ENCODE measurements around the gene TMEM120A.
A peak's percentile ranks its signal among the peaks of the same experiment; 100 is the strongest.

Gene TMEM120A

DNA sequence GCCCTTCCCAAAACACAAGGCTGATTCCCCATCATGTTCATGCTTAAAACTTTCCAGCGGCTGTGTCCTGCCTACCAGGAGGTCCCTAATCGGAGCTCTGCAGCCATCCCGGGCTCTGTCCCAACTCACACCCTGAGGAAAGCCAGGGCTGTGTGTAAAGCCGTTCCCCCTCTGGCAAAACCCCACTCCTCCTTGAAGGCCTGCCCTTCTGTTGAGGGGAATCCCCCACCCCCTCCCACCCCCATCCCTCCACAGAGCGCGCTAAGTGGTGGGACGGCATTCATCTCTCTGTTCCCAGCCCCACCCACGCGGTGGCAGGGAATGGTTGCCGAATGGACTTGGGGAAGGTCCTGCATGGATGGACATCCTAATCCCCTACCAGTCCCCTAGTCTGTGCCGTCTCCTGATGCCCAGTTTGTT, 667 bp upstream of the TMEM120A start:
- TF ChIP-seq, protein P1, sequence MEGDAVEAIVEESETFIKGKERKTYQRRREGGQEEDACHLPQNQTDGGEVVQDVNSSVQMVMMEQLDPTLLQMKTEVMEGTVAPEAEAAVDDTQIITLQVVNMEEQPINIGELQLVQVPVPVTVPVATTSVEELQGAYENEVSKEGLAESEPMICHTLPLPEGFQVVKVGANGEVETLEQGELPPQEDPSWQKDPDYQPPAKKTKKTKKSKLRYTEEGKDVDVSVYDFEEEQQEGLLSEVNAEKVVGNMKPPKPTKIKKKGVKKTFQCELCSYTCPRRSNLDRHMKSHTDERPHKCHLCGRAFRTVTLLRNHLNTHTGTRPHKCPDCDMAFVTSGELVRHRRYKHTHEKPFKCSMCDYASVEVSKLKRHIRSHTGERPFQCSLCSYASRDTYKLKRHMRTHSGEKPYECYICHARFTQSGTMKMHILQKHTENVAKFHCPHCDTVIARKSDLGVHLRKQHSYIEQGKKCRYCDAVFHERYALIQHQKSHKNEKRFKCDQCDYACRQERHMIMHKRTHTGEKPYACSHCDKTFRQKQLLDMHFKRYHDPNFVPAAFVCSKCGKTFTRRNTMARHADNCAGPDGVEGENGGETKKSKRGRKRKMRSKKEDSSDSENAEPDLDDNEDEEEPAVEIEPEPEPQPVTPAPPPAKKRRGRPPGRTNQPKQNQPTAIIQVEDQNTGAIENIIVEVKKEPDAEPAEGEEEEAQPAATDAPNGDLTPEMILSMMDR (IDR thresholded peaks at IDR 0.05; ENCODE audit: borderline replicate concordance, insufficient read depth, low read depth, low read length): no peak
- no peak overlapping the region for H3K4me3 ChIP-seq (ENCODE audit: low read depth, low read length)

DNA sequence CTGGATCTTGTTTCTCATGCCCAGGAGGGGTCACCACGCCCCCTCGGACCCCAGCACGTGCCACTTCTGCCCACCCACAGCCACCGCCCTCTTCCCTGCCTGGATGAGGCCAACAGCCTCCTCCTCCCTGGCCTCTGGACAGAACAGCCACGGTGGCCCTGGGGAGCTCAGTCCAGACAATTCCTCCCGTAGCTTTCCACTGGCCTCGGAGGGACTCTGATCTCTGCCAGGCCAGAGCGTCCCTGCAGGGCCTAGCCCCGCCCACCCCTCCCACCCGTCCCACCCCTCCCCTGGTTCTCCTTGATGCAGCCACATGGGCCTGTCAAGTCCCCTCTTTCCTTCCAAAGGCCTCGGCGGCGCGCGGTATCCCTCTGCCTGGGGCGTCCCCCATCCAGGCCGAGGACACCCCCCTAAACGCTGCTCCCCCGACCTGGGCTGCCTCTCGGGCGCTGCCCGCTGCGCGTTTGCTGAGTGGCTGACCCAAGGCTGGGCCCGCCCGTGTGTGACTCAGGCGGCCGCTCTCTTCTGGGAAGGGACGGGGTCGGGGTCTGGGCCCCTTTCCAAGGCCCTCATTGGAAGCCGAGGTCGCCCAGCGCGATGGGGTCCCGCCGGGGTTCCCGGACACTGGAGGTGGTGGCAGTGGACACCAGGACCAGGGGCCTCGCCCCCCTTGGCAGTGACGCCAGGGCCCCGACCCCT, 557 bp downstream of the TMEM120A start:
- TF ChIP-seq, protein P1 (IDR thresholded peaks at IDR 0.05; ENCODE audit: borderline replicate concordance, insufficient read depth, low read depth, low read length): no peak
- H3K4me3 ChIP-seq (ENCODE audit: low read depth, low read length): peak overlapping the region; percentile 77

DNA sequence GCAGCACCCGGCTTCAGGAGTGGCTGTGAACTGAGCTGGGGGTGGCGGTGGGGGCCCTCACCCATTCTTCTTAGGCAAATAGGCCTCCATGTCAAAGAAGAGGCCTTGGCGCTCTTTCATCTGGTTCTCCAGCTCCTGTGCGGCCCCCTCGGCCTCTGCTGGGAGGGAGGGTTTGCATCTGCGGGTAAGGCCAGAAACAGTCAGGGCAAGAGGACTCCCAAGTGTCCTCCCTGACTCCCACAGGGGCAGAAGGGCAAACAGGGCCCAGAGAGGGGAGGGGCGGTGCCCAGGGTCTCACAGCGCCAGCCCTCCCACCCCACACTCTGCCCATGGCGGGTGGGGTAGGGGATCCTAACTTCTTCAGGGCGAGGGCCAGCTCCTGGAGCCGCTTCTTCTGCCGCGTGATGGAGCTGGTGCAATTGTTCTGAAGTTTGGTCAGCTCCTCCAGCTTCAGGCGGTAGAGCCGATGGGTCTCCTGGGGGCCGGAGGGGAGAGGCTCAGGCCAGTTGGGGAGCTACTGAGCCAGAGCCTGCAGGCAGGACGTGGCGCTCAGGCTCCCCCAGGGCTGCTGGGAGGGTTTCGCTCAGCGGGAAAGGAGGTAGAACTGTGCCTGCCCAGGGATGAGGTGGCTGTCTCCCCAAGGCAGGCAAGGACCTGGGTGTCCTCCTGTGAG, 2.2 kb downstream of the TMEM120A start:
- H3K4me3 ChIP-seq (ENCODE audit: low read depth, low read length): no peak overlapping the region

DNA sequence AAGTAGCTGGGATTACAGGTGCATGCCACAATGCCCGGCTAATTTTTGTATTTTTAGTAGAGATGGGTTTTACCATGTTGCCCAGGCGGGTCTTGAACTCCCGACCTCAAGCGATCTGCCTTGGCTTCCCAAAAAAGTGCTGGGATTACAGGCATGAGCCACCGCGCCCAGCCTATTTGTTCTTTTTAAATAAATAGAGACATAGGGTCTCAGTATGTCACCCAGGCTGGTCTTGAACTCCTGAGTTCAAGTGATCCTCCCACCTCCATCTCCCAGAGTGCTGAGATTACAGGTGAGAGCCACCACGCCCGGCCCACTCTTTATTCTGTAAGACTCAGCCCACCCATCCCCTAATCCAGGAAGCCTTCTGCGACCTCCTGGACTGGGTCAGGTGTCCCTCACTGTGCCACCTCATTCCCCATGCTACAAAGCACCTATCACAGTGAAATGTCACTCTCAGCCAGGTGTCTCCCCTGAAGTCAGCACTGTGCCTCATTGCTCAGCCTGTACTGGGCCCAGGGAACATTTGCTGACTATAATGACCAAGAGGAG, 2.8 kb downstream of the TMEM120A start:
- TF ChIP-seq, protein P1 (IDR thresholded peaks at IDR 0.05; ENCODE audit: borderline replicate concordance, insufficient read depth, low read depth, low read length): no peak
- H3K4me3 ChIP-seq (ENCODE audit: low read depth, low read length): no peak overlapping the region

More for the DNA sequence above, 2.2 kb downstream of the TMEM120A start:
- TF ChIP-seq, protein P1 (IDR thresholded peaks at IDR 0.05; ENCODE audit: borderline replicate concordance, insufficient read depth, low read depth, low read length): no peak

DNA sequence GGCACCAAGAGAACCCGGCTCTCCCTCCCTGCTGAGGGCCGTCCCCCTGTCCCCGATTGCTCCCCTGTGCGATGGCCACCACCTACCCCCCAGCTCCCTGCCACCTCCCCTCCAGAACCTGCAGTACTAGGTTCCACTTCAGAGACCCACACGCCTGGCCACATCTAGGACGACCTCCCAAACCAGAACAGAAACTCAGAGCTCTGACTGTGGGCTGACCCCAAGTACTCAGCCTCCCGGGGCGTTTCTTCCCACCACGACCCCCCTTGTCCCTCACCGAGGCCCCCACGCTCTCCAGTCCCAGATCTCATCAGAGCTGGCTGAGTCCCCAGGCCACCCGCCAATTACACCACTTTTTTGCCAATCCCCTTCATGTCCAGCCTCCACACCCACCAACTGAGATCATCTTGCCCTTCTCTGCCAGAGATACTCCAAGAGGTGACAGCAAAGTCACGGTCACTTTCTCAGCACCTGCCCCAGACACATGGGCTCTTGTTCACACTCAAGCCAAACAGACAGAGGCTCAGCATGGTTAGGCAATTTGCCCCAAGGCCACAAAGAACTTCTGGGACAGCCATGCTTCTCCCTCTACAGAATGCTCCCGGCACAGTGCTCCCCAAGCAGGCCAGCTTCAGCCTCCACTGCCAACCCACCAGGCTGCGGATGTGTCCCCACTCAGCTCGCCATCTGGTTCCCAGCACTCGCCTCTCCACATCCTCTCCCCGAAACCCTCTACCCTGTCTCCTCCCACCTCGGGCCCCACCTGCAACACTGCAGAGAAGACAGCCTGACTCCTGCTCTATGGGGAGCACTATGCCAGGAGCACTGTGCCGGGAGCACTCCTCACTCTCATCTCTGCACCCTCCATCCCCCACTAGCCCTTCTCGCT, 4.7 kb downstream of the TMEM120A start:
- no peak overlapping the region for H3K4me3 ChIP-seq (ENCODE audit: low read depth, low read length)
- TF ChIP-seq, protein P1 (IDR thresholded peaks at IDR 0.05; ENCODE audit: borderline replicate concordance, insufficient read depth, low read depth, low read length): no peak

DNA sequence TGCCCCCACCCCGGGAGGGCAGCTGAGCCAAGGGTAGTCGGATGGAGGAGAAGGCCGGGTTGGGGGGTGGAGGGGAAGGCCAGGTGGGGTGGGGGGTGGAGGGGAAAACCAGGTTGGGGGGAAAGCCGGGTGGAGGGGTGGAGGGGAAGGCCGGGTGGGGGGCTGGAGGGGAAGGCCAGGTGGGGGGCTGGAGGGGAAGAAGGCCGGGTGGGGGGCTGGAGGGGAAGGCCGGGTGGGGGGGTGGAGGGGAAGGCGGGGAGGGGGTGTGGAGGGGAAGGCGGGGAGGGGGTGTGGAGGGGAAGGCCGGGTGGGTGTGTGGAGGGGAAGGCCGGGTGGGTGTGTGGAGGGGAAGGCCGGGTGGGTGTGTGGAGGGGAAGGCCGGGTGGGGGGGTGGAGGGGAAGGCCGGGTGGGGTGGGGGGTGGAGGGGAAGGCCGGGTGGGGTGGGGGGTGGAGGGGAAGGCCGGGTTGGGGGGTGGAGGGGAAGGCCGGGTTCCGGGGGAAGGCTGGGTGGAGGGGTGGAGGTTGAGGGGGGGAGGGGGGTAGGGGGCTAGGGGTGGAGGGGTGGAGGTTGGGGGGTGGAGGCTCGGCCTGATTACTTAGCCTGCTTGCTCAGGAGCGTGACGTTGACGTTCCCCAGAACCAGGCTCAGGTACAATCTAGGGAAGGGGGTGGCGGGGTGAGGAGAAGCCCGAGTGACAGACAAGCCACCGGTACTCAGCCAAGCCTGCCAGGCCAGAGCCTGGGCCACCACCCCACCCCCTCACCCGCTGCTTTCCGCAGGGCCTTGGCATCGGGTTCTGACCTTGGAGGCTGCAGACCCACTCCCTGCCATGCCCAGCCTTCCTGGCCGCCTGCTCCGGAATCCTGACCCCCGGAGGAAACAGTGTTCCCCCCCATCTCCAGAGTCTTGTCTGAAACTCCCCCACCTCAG, 5.6 kb downstream of the TMEM120A start:
- TF ChIP-seq, protein P1 (IDR thresholded peaks at IDR 0.05; ENCODE audit: borderline replicate concordance, insufficient read depth, low read depth, low read length): no peak

More for the DNA sequence above, 5.6 kb downstream of the TMEM120A start:
- H3K4me3 ChIP-seq (ENCODE audit: low read depth, low read length): no peak overlapping the region
